ENCODE data around the gene GZMB.
A peak's percentile ranks its signal among the peaks of the same experiment; 100 is the strongest.
"Not testable (repeated sequence)": the region's sequence is repeated elsewhere in the genome, so short reads cannot be mapped to it uniquely, and the experiment has no call there.

The GZMB gene

GRCh38 chr14:24631749-24632335, 2.1 kb downstream of the GZMB start:
- DNase-seq (ENCODE audit: low read depth in 2 of 3, low spot score in 2 of 3): no peak

GRCh38 chr14:24630872-24631477, 3.0 kb downstream of the GZMB start:
- DNase-seq (ENCODE audit: low read depth in 2 of 3, low spot score in 2 of 3): no peak

- peak in 1 of 3 experiments; percentile 51 for DNase-seq (ENCODE audit: low read depth in 2 of 3, low spot score in 2 of 3)
Measured at GRCh38 chr14:24630087-24630871, 3.7 kb downstream of the GZMB start.

- DNase-seq (ENCODE audit: low read depth in 2 of 3, low spot score in 2 of 3): no peak
Measured at GRCh38 chr14:24629521-24629920, 4.5 kb downstream of the GZMB start.

GRCh38 chr14:24613747-24614146, 20.2 kb downstream of the GZMB start:
- DNase-seq (ENCODE audit: low read depth in 2 of 3, low spot score in 2 of 3): no peak

GRCh38 chr14:24613241-24613640, 20.7 kb downstream of the GZMB start:
- DNase-seq (ENCODE audit: low read depth in 2 of 3, low spot score in 2 of 3): no peak

GRCh38 chr14:24612196-24612595, 21.8 kb downstream of the GZMB start:
- no peak for DNase-seq (ENCODE audit: low read depth in 2 of 3, low spot score in 2 of 3)

GRCh38 chr14:24609655-24610344, 24.2 kb downstream of the GZMB start, which contains the start of gene GZMH:
GZMH (minus strand) TSS chr14:24609685; CDS start chr14:24609613, 72 bp downstream.
- DNase-seq (ENCODE audit: low read depth in 2 of 3, low spot score in 2 of 3): no peak

GRCh38 chr14:24607635-24608514, 26.1 kb downstream of the GZMB start:
- DNase-seq (ENCODE audit: low read depth in 2 of 3, low spot score in 2 of 3): no peak

GRCh38 chr14:24607081-24607480, 26.9 kb downstream of the GZMB start:
- no peak for DNase-seq (ENCODE audit: low read depth in 2 of 3, low spot score in 2 of 3)

- DNase-seq (ENCODE audit: low read depth in 2 of 3, low spot score in 2 of 3): no peak
Measured at GRCh38 chr14:24606297-24606696, 27.7 kb downstream of the GZMB start.

- DNase-seq (ENCODE audit: low read depth in 2 of 3, low spot score in 2 of 3): peak in 2 of 3 experiments; percentile 53 to 54
Measured at GRCh38 chr14:24605435-24606190, 28.4 kb downstream of the GZMB start.

GRCh38 chr14:24597403-24597802, 36.6 kb downstream of the GZMB start:
- no peak for DNase-seq (ENCODE audit: low read depth in 2 of 3, low spot score in 2 of 3)

GRCh38 chr14:24595073-24595808, 38.7 kb downstream of the GZMB start:
- DNase-seq (ENCODE audit: low read depth in 2 of 3, low spot score in 2 of 3): no peak

- DNase-seq (ENCODE audit: low read depth in 2 of 3, low spot score in 2 of 3): not testable (repeated sequence)
Measured at GRCh38 chr14:24591004-24591403, 43.0 kb downstream of the GZMB start.

- not testable (repeated sequence) for DNase-seq (ENCODE audit: low read depth in 2 of 3, low spot score in 2 of 3)
Measured at GRCh38 chr14:24584402-24584801, 49.6 kb downstream of the GZMB start.
